Measurements from ENCODE around the gene TNFRSF1A.

Gene TNFRSF1A

DNA sequence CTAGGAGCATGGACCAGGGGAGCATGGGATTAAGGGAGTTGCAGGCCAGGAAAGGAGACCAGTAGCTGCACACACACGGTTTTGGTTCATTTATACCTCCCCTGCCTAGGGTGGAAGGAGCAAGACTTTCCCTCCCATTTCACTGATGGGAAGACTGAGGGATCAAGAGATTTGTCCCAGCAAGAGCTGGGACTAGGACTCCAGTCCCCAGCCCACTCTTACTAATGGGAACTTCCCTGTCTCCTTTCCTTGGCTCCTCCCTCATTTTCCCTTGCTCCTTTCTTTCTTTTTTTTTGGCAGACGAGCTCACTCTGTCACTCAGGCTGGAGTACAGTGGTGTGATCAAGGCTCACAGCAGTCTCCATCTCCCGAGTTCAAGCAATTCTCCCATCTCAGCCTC is 20.5 kb upstream of the TNFRSF1A start:
- no peak overlapping the region for H2AFZ ChIP-seq (ENCODE audit: low read depth, low read length)
- H3K4me3 ChIP-seq (ENCODE audit: low read length), result no peak overlapping the region
- TF ChIP-seq, protein P1, sequence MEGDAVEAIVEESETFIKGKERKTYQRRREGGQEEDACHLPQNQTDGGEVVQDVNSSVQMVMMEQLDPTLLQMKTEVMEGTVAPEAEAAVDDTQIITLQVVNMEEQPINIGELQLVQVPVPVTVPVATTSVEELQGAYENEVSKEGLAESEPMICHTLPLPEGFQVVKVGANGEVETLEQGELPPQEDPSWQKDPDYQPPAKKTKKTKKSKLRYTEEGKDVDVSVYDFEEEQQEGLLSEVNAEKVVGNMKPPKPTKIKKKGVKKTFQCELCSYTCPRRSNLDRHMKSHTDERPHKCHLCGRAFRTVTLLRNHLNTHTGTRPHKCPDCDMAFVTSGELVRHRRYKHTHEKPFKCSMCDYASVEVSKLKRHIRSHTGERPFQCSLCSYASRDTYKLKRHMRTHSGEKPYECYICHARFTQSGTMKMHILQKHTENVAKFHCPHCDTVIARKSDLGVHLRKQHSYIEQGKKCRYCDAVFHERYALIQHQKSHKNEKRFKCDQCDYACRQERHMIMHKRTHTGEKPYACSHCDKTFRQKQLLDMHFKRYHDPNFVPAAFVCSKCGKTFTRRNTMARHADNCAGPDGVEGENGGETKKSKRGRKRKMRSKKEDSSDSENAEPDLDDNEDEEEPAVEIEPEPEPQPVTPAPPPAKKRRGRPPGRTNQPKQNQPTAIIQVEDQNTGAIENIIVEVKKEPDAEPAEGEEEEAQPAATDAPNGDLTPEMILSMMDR (IDR thresholded peaks at IDR 0.05; ENCODE audit: low read depth, low read length), result no peak
- TF ChIP-seq EZH2phosphoT487 (IDR thresholded peaks at IDR 0.05; ENCODE audit: low read depth), result no peak
- no peaks in the 10 kb centered on the region for H3K9me3 ChIP-seq (ENCODE audit: insufficient read depth, low read length)
- H3K27ac ChIP-seq (ENCODE audit: low read length), result no peak overlapping the region
- no peak overlapping the region for H3K4me2 ChIP-seq (ENCODE audit: low read length)
- no peaks in the 10 kb centered on the region for H4K20me1 ChIP-seq (ENCODE audit: insufficient read depth, low read length)
- H3K36me3 ChIP-seq (replicated peaks; ENCODE audit: low read depth, low read length), result no peaks in the 10 kb centered on the region
- H3K79me2 ChIP-seq (ENCODE audit: low read length), result no peaks in the 10 kb centered on the region
- peaks cover 3% of the 10 kb centered on the region for H3K4me1 ChIP-seq (ENCODE audit: low read length)
- no peak overlapping the region for H3K9ac ChIP-seq (ENCODE audit: low read length)
- H3K27me3 ChIP-seq (ENCODE audit: low read depth, low read length), result peaks cover 16% of the 10 kb centered on the region; the same call in 1 of the 2 replicates

DNA sequence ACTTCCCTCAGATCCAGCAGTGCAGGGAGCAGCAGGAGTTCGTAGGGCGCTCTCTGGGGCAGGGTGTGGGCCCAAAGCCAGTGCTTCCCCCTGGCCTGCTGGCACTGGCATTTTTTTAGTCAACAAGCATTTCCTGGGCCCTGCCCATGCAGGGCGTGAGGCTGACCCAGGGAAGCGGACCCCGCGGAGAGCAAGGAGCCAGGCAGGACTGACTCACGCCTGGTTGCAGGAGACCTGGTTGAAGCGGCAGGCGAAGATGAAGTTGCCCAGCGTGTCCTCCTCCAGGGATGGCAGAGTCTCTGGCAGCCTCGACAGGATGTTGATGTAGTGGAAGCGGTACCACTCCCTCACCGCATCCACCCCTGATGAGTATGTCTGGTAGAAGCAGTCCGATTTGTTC is 20.0 kb upstream of the TNFRSF1A start:
- TF ChIP-seq, protein P1 (IDR thresholded peaks at IDR 0.05; ENCODE audit: low read depth, low read length), result no peak
- TF ChIP-seq EZH2phosphoT487 (IDR thresholded peaks at IDR 0.05; ENCODE audit: low read depth), result no peak
- Histone ChIP-seq H3K4me2 (ENCODE audit: low read length) (no peak overlapping the region), H3K9ac (ENCODE audit: low read length) (no peak overlapping the region), H3K36me3 (replicated peaks; ENCODE audit: low read depth, low read length) (no peaks in the 10 kb centered on the region), H3K79me2 (ENCODE audit: low read length) (no peaks in the 10 kb centered on the region), H4K20me1 (ENCODE audit: insufficient read depth, low read length) (no peaks in the 10 kb centered on the region), H3K27ac (ENCODE audit: low read length) (no peak overlapping the region), H3K4me1 (ENCODE audit: low read length) (no peaks in the 10 kb centered on the region), H3K9me3 (ENCODE audit: insufficient read depth, low read length) (no peaks in the 10 kb centered on the region), H2AFZ (ENCODE audit: low read depth, low read length) (no peak overlapping the region), H3K27me3 (ENCODE audit: low read depth, low read length) (peaks cover 16% of the 10 kb centered on the region; the same call in 1 of the 2 replicates), H3K4me3 (ENCODE audit: low read length) (no peak overlapping the region)

DNA sequence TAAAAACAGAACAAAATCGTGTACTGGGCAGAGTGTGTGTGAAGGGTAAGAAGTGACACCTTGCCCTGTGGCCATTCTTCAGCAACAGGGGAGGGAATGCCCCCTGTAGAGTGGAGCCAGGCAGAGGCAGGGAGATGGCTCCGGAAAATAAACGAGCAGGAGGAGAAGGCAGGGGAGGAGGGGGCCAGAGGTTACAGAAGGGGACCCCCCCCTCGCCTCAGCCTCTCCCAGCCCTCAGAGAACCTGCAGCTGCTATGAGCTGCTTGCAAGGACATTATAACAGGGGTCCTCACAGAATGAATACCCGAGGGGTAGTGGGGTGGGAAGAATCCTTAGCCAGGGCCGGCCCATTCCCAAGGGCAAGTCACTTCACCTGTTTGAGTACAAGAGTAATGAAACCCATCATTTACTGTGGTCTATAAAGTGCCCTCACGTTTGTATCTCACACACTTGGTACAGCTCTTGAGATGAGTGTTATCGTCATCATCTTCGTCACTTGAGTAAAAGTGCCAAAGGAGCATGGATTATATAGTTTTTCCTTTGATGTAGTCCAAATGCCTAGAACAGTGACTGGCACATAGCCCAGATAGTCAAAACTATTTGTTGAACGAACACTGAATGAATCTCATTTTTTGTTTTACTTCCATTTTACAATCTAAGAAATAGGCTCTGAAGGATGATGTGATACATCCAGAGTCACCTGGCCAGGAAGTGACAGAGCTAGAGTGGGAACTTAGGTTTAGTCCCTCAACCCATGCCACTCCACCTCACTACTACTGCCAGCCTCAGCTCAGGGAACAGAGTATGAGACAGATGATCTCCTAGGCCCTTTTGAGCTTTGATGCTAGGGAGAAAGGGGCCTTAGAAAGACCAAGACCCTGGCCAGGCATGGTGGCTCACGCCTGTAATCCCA is 19.0 kb upstream of the TNFRSF1A start:
- Histone ChIP-seq H3K79me2 (ENCODE audit: low read length) (no peaks in the 10 kb centered on the region), H3K36me3 (replicated peaks; ENCODE audit: low read depth, low read length) (no peaks in the 10 kb centered on the region), H2AFZ (ENCODE audit: low read depth, low read length) (no peak overlapping the region), H3K27ac (ENCODE audit: low read length) (no peak overlapping the region), H3K4me1 (ENCODE audit: low read length) (no peaks in the 10 kb centered on the region), H4K20me1 (ENCODE audit: insufficient read depth, low read length) (no peaks in the 10 kb centered on the region), H3K9ac (ENCODE audit: low read length) (no peak overlapping the region), H3K9me3 (ENCODE audit: insufficient read depth, low read length) (no peaks in the 10 kb centered on the region), H3K4me3 (ENCODE audit: low read length) (no peak overlapping the region), H3K4me2 (ENCODE audit: low read length) (no peak overlapping the region), H3K27me3 (ENCODE audit: low read depth, low read length) (peaks cover 25% of the 10 kb centered on the region)
- TF ChIP-seq, protein P1 (IDR thresholded peaks at IDR 0.05; ENCODE audit: low read depth, low read length), result no peak
- no peak for TF ChIP-seq EZH2phosphoT487 (IDR thresholded peaks at IDR 0.05; ENCODE audit: low read depth)

DNA sequence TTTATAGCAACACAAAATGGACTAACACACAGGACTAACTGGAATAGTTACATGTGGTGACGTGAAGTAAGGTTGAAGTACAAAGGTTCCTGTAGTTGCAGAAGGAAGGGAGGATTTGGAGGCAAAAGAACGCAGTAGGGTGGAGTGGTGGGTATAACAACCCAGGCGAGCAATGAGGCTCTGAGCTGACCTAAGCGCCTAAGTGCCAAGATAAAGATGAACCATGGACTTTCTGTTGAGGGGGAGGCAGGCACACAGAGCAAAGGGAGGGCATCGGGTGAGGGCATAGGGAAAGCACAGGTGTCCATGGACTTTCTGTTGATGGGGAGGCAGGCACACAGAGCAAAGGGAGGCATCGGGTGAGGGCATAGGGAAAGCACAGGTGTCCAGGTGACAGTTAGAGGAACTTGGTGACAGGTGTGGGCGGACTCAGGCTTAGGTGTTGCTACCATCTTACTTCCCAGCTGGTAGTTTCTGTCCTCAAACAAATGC is 18.2 kb upstream of the TNFRSF1A start:
- Histone ChIP-seq H3K4me2 (ENCODE audit: low read length) (no peak overlapping the region), H3K4me3 (ENCODE audit: low read length) (no peak overlapping the region), H3K27me3 (ENCODE audit: low read depth, low read length) (peaks cover 32% of the 10 kb centered on the region), H3K36me3 (replicated peaks; ENCODE audit: low read depth, low read length) (no peaks in the 10 kb centered on the region), H3K4me1 (ENCODE audit: low read length) (no peaks in the 10 kb centered on the region), H2AFZ (ENCODE audit: low read depth, low read length) (no peak overlapping the region), H3K27ac (ENCODE audit: low read length) (no peak overlapping the region), H4K20me1 (ENCODE audit: insufficient read depth, low read length) (no peaks in the 10 kb centered on the region), H3K79me2 (ENCODE audit: low read length) (no peaks in the 10 kb centered on the region), H3K9ac (ENCODE audit: low read length) (no peak overlapping the region), H3K9me3 (ENCODE audit: insufficient read depth, low read length) (no peaks in the 10 kb centered on the region)
- no peak for TF ChIP-seq EZH2phosphoT487 (IDR thresholded peaks at IDR 0.05; ENCODE audit: low read depth)
- TF ChIP-seq, protein P1 (IDR thresholded peaks at IDR 0.05; ENCODE audit: low read depth, low read length), result no peak
